ENCODE results near the gene BLTP3A. TPM values are rescaled to one million over a fixed set of nuclear protein-coding genes. Genes with fewer than 3 reads are reported as not detected.

Gene BLTP3A
- total and polyA plus RNA-seq, 2 of the 8 experiments (the other 6 are each of a cell fraction or from before 2014, with no cell fraction given), result 8.5 to 17.2 TPM

GRCh38 chr6:34772940-34773339 is 18.9 kb upstream of the BLTP3A start:
- no peaks in the 10 kb centered on the region for H3K23me2 ChIP-seq (ENCODE audit: low read depth, low read length)
- H2BK20ac ChIP-seq (ENCODE audit: low read length), result no peak overlapping the region
- no peak overlapping the region for H4K5ac ChIP-seq (ENCODE audit: insufficient read length, low read depth, low read length)
- DNase-seq (ENCODE audit: low read depth in 1 of 2, low spot score in 2 of 2) (no peak), FAIRE-seq (no peak)
- no peaks in the 10 kb centered on the region for H3K79me2 ChIP-seq (ENCODE audit: control insufficient read depth in 1 of 2, insufficient read depth in 2 of 2, low read length in 2 of 2)
- no peak overlapping the region for H3K56ac ChIP-seq (replicated peaks; ENCODE audit: insufficient read length, low read depth, low read length)
- no peaks in the 10 kb centered on the region for H3K9me3 ChIP-seq (ENCODE audit: insufficient read depth in 2 of 2, low read depth in 1 of 2, low read length in 1 of 2)
- H3K4me2 ChIP-seq (ENCODE audit: insufficient read depth in 1 of 2, low read depth in 2 of 2, low read length in 2 of 2), result no peak overlapping the region
- CTCF ChIA-PET (ENCODE audit: partially characterized antibody), result no interaction called here
- no peaks in the 10 kb centered on the region for H3K27me3 ChIP-seq (replicated peaks in 1 of 4; ENCODE audit: control insufficient read depth in 3 of 4, extremely low read depth in 1 of 4, insufficient read depth in 3 of 4, low read length in 3 of 4)
- H3K27ac ChIP-seq (ENCODE audit: low read depth, low read length), result no peak overlapping the region
- H4K8ac ChIP-seq (ENCODE audit: extremely low read depth, insufficient read depth, low read length), result no peak overlapping the region
- WGBS, 2 experiments (ENCODE audit: extremely low coverage in 1 of 2, insufficient coverage in 1 of 2, insufficient read length in 1 of 2, insufficient replicate concordance in 2 of 2, low coverage in 1 of 2, low lambda C conversion rate in 2 of 2, missing lambda C conversion rate in 1 of 2), result 93% methylated on average over 4 of the region's 4 CpGs; no CpG with 5 or more reads in 1 of the 2 experiments
- H2BK12ac ChIP-seq (ENCODE audit: low read depth, low read length), result no peak overlapping the region
- no peak for TF ChIP-seq CTCF (IDR thresholded peaks at IDR 0.05; ENCODE audit: control extremely low read depth in 1 of 3, insufficient read depth in 1 of 3, low read depth in 1 of 3, low read length in 3 of 3)
- TF ChIP-seq ATF3 (IDR thresholded peaks at IDR 0.05; ENCODE audit: insufficient read depth, low read depth, low read length), result no peak
- no peak for TF ChIP-seq E2F6 (IDR thresholded peaks at IDR 0.05)
- no peak for TF ChIP-seq SAP30 (IDR thresholded peaks at IDR 0.05; ENCODE audit: insufficient read depth, insufficient replicate concordance, low read length)
- no peak for TF ChIP-seq EZH2 (IDR thresholded peaks at IDR 0.05; ENCODE audit: low read depth, low read length, severe bottlenecking)
- TF ChIP-seq JUND (IDR thresholded peaks at IDR 0.05; ENCODE audit: low read length), result no peak
- no peak for TF ChIP-seq TAF7 (optimal IDR thresholded peaks at IDR 0.05; ENCODE audit: borderline replicate concordance, low read depth, low read length)
- no peak overlapping the region for H2BK5ac ChIP-seq (ENCODE audit: low read depth, low read length)
- H2BK15ac ChIP-seq (ENCODE audit: low read length), result no peak overlapping the region
- no peak overlapping the region for H3K14ac ChIP-seq (ENCODE audit: insufficient read length)
- no peak overlapping the region for H4K91ac ChIP-seq (replicated peaks; ENCODE audit: insufficient read length, low read length)
- no peak overlapping the region for H3K4me3 ChIP-seq (ENCODE audit: extremely low read depth in 1 of 4, insufficient read depth in 2 of 4, low read depth in 3 of 4, low read length in 4 of 4)
- no peak overlapping the region for H3K23ac ChIP-seq (ENCODE audit: insufficient read length)
- POLR2A ChIA-PET (ENCODE audit: partially characterized antibody), result interaction anchor here (1.5 to 6.0 kb wide), 2 partner anchors 12 to 19 kb away, joined by 3 to 27 read pairs; partner anchors contain the start of gene BLTP3A
- H3K9ac ChIP-seq (replicated peaks in 1 of 4; ENCODE audit: extremely low read depth in 1 of 4, low read depth in 3 of 4, low read length in 3 of 4), result no peak overlapping the region
- H3K4me1 ChIP-seq (replicated peaks in 1 of 4; ENCODE audit: control insufficient read depth in 3 of 4, insufficient read depth in 4 of 4, low read length in 3 of 4), result no peaks in the 10 kb centered on the region
- no peak overlapping the region for H2AFZ ChIP-seq (ENCODE audit: low read length)
- no peak overlapping the region for H2BK120ac ChIP-seq (replicated peaks; ENCODE audit: low read depth, low read length)
- H2AK5ac ChIP-seq (ENCODE audit: low read depth, low read length), result no peak overlapping the region
- H4K20me1 ChIP-seq (replicated peaks in 1 of 2; ENCODE audit: control insufficient read depth in 1 of 2, insufficient read depth in 2 of 2, low read length in 2 of 2), result peaks cover 0 to 3% of the 10 kb centered on the region in 2 experiments
- H3K79me1 ChIP-seq (ENCODE audit: low read depth, low read length), result no peaks in the 10 kb centered on the region
- peaks cover 5 to 49% (median 31%) of the 10 kb centered on the region in 4 experiments; a peak in 7 of 8 replicates for H3K36me3 ChIP-seq (ENCODE audit: control insufficient read depth in 2 of 4, insufficient read depth in 4 of 4, low read length in 3 of 4)
- no peak overlapping the region for H3K4ac ChIP-seq (replicated peaks; ENCODE audit: insufficient read length, low read depth, low read length)
- H3K18ac ChIP-seq (ENCODE audit: extremely low read depth, low read length), result no peak overlapping the region

Measured in H1 (cell line).